ENCODE data around the gene NOS1AP.

NOS1AP gene

GRCh38 chr1:162358928-162359327, 289.4 kb downstream of the NOS1AP start:
- H3K9me3 ChIP-seq (ENCODE audit: insufficient read depth, low read length): no peaks in the 10 kb centered on the region
- no peaks in the 10 kb centered on the region for H3K27me3 ChIP-seq (ENCODE audit: insufficient read depth, insufficient read length)
- H3K9ac ChIP-seq (ENCODE audit: insufficient read length, low read depth): no peak overlapping the region
- no peak overlapping the region for H3K4me3 ChIP-seq (ENCODE audit: insufficient read length, low read depth)
- no peak for TF ChIP-seq YY1 (IDR thresholded peaks at IDR 0.05; ENCODE audit: insufficient read depth, insufficient read length)
- no peak for DNase-seq (ENCODE audit: low read depth, low spot score)
- peaks cover 2% of the 10 kb centered on the region for H3K4me1 ChIP-seq (ENCODE audit: insufficient read depth, insufficient read length)
- H3K36me3 ChIP-seq (ENCODE audit: insufficient read depth, insufficient read length, low read length): peaks cover 29% of the 10 kb centered on the region

- no peak for TF ChIP-seq YY1 (IDR thresholded peaks at IDR 0.05; ENCODE audit: insufficient read depth, insufficient read length)
- TF ChIP-seq SUZ12 (IDR thresholded peaks at IDR 0.05; ENCODE audit: extremely low read depth, insufficient read depth, insufficient read length): no peak
- TF ChIP-seq ZNF274 (IDR thresholded peaks at IDR 0.05; ENCODE audit: low read depth, low read length): no peak
- H3K4me3 ChIP-seq (ENCODE audit: insufficient read length, low read depth): no peak overlapping the region
- DNase-seq (ENCODE audit: low read depth, low spot score): no peak
- peaks cover 33% of the 10 kb centered on the region for H3K36me3 ChIP-seq (ENCODE audit: insufficient read depth, insufficient read length, low read length)
- H3K4me1 ChIP-seq (ENCODE audit: insufficient read depth, insufficient read length): peaks cover 2% of the 10 kb centered on the region
- H3K9ac ChIP-seq (ENCODE audit: insufficient read length, low read depth): no peak overlapping the region
- no peaks in the 10 kb centered on the region for H3K27me3 ChIP-seq (ENCODE audit: insufficient read depth, insufficient read length)
- H3K9me3 ChIP-seq (ENCODE audit: insufficient read depth, low read length): no peaks in the 10 kb centered on the region
Measured at GRCh38 chr1:162359523-162360236, 290.2 kb downstream of the NOS1AP start.

- Histone ChIP-seq H3K4me1 (ENCODE audit: insufficient read depth, insufficient read length) (peaks cover 2% of the 10 kb centered on the region), H3K27me3 (ENCODE audit: insufficient read depth, insufficient read length) (no peaks in the 10 kb centered on the region), H3K9ac (ENCODE audit: insufficient read length, low read depth) (no peak overlapping the region), H3K4me3 (ENCODE audit: insufficient read length, low read depth) (no peak overlapping the region), H3K9me3 (ENCODE audit: insufficient read depth, low read length) (no peaks in the 10 kb centered on the region), H3K36me3 (ENCODE audit: insufficient read depth, insufficient read length, low read length) (peaks cover 34% of the 10 kb centered on the region)
- DNase-seq (ENCODE audit: low read depth, low spot score): no peak
- TF ChIP-seq ZNF274 (IDR thresholded peaks at IDR 0.05; ENCODE audit: low read depth, low read length) (no peak), YY1 (IDR thresholded peaks at IDR 0.05; ENCODE audit: insufficient read depth, insufficient read length) (no peak), SUZ12 (IDR thresholded peaks at IDR 0.05; ENCODE audit: extremely low read depth, insufficient read depth, insufficient read length) (no peak)
Measured at GRCh38 chr1:162360237-162360873, 290.9 kb downstream of the NOS1AP start.

GRCh38 chr1:162360874-162361260, 291.4 kb downstream of the NOS1AP start:
- no peak for TF ChIP-seq YY1 (IDR thresholded peaks at IDR 0.05; ENCODE audit: insufficient read depth, insufficient read length)
- no peak for TF ChIP-seq ZNF274 (IDR thresholded peaks at IDR 0.05; ENCODE audit: low read depth, low read length)
- no peak for TF ChIP-seq SUZ12 (IDR thresholded peaks at IDR 0.05; ENCODE audit: extremely low read depth, insufficient read depth, insufficient read length)
- no peak overlapping the region for H3K4me3 ChIP-seq (ENCODE audit: insufficient read length, low read depth)
- peaks cover 2% of the 10 kb centered on the region for H3K4me1 ChIP-seq (ENCODE audit: insufficient read depth, insufficient read length)
- no peak overlapping the region for H3K9ac ChIP-seq (ENCODE audit: insufficient read length, low read depth)
- no peaks in the 10 kb centered on the region for H3K9me3 ChIP-seq (ENCODE audit: insufficient read depth, low read length)
- H3K36me3 ChIP-seq (ENCODE audit: insufficient read depth, insufficient read length, low read length): peaks cover 32% of the 10 kb centered on the region
- no peak for DNase-seq (ENCODE audit: low read depth, low spot score)
- H3K27me3 ChIP-seq (ENCODE audit: insufficient read depth, insufficient read length): no peaks in the 10 kb centered on the region

GRCh38 chr1:162361349-162361748, 291.9 kb downstream of the NOS1AP start:
- Histone ChIP-seq H3K36me3 (ENCODE audit: insufficient read depth, insufficient read length, low read length) (peaks cover 29% of the 10 kb centered on the region), H3K4me1 (ENCODE audit: insufficient read depth, insufficient read length) (peaks cover 2% of the 10 kb centered on the region), H3K9me3 (ENCODE audit: insufficient read depth, low read length) (no peaks in the 10 kb centered on the region), H3K4me3 (ENCODE audit: insufficient read length, low read depth) (no peak overlapping the region), H3K9ac (ENCODE audit: insufficient read length, low read depth) (no peak overlapping the region), H3K27me3 (ENCODE audit: insufficient read depth, insufficient read length) (no peaks in the 10 kb centered on the region)
- TF ChIP-seq YY1 (IDR thresholded peaks at IDR 0.05; ENCODE audit: insufficient read depth, insufficient read length): no peak
- TF ChIP-seq ZNF274 (IDR thresholded peaks at IDR 0.05; ENCODE audit: low read depth, low read length): no peak
- no peak for TF ChIP-seq SUZ12 (IDR thresholded peaks at IDR 0.05; ENCODE audit: extremely low read depth, insufficient read depth, insufficient read length)
- no peak for DNase-seq (ENCODE audit: low read depth, low spot score)

GRCh38 chr1:162363823-162364222, 294.3 kb downstream of the NOS1AP start:
- no peaks in the 10 kb centered on the region for H3K27me3 ChIP-seq (ENCODE audit: insufficient read depth, insufficient read length)
- H3K4me3 ChIP-seq (ENCODE audit: insufficient read length, low read depth): no peak overlapping the region
- DNase-seq (ENCODE audit: low read depth, low spot score): no peak
- TF ChIP-seq ZNF274 (IDR thresholded peaks at IDR 0.05; ENCODE audit: low read depth, low read length) (no peak), SUZ12 (IDR thresholded peaks at IDR 0.05; ENCODE audit: extremely low read depth, insufficient read depth, insufficient read length) (no peak), YY1 (IDR thresholded peaks at IDR 0.05; ENCODE audit: insufficient read depth, insufficient read length) (no peak)
- peaks cover 24% of the 10 kb centered on the region for H3K36me3 ChIP-seq (ENCODE audit: insufficient read depth, insufficient read length, low read length)
- no peak overlapping the region for H3K9ac ChIP-seq (ENCODE audit: insufficient read length, low read depth)
- no peaks in the 10 kb centered on the region for H3K9me3 ChIP-seq (ENCODE audit: insufficient read depth, low read length)
- H3K4me1 ChIP-seq (ENCODE audit: insufficient read depth, insufficient read length): no peaks in the 10 kb centered on the region

- Histone ChIP-seq H3K27me3 (ENCODE audit: insufficient read depth, insufficient read length) (no peaks in the 10 kb centered on the region), H3K4me3 (ENCODE audit: insufficient read length, low read depth) (no peak overlapping the region), H3K4me1 (ENCODE audit: insufficient read depth, insufficient read length) (no peaks in the 10 kb centered on the region), H3K9me3 (ENCODE audit: insufficient read depth, low read length) (no peaks in the 10 kb centered on the region), H3K9ac (ENCODE audit: insufficient read length, low read depth) (no peak overlapping the region), H3K36me3 (ENCODE audit: insufficient read depth, insufficient read length, low read length) (peaks cover 23% of the 10 kb centered on the region)
- TF ChIP-seq SUZ12 (IDR thresholded peaks at IDR 0.05; ENCODE audit: extremely low read depth, insufficient read depth, insufficient read length): no peak
- no peak for TF ChIP-seq YY1 (IDR thresholded peaks at IDR 0.05; ENCODE audit: insufficient read depth, insufficient read length)
- no peak for TF ChIP-seq ZNF274 (IDR thresholded peaks at IDR 0.05; ENCODE audit: low read depth, low read length)
- no peak for DNase-seq (ENCODE audit: low read depth, low spot score)
Measured at GRCh38 chr1:162364498-162364897, 295.0 kb downstream of the NOS1AP start.
